ENCODE results near the gene FAM229A. TPM values are rescaled to one million over a fixed set of nuclear protein-coding genes. Genes with fewer than 3 reads are reported as not detected.

FAM229A gene
- total RNA-seq, 1 donor from 2014 or later: 11.7 TPM

DNA sequence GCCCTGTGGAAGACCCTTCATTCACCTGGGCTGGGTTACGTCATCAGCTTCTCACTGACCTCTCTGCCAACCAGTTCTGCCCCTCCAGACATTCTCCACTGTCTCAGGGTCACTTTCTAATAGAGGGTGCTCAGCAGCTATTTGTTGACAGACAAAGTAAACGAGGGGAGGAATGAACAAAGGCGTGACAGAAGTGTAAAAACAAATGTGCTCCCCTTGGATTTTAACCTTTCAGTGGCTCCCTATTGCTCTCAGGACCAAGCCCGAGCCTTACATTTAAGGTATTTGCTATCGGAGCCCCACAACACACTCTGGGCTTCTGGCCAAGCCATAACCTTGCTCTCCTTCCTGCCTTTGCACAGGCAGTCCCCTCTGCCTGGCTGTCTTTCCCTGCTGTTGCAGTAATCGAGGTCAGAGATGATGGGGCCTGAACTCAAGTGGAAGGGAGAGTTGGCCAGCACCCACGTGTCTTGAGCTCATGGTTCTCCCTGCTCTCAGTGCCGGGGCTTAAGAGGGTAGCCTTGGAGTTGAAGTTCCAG, 16.9 kb downstream of the FAM229A start:
- no peak overlapping the region for H3K27ac Mint-ChIP-seq
- intact Hi-C loops (cut with micrococcal nuclease): no loop called here
- H3K9me3 Mint-ChIP-seq: no peaks in the 10 kb centered on the region

GRCh38 chr1:32342704-32343103, 19.6 kb downstream of the FAM229A start:
- H3K4me3 Mint-ChIP-seq: no peak overlapping the region
- ChIA-PET POLR2A (interaction anchor here (1.6 kb wide), 1 partner anchor 17 kb away, joined by 7 read pairs; no protein-coding TSS in a partner anchor), CTCF (no interaction called here)
- no peaks in the 10 kb centered on the region for H3K9me3 Mint-ChIP-seq
- intact Hi-C loops (cut with micrococcal nuclease): no loop called here
- ATAC-seq (ENCODE audit: low read depth) (no peak), DNase-seq (no peak)
- TF ChIP-seq, protein P1, sequence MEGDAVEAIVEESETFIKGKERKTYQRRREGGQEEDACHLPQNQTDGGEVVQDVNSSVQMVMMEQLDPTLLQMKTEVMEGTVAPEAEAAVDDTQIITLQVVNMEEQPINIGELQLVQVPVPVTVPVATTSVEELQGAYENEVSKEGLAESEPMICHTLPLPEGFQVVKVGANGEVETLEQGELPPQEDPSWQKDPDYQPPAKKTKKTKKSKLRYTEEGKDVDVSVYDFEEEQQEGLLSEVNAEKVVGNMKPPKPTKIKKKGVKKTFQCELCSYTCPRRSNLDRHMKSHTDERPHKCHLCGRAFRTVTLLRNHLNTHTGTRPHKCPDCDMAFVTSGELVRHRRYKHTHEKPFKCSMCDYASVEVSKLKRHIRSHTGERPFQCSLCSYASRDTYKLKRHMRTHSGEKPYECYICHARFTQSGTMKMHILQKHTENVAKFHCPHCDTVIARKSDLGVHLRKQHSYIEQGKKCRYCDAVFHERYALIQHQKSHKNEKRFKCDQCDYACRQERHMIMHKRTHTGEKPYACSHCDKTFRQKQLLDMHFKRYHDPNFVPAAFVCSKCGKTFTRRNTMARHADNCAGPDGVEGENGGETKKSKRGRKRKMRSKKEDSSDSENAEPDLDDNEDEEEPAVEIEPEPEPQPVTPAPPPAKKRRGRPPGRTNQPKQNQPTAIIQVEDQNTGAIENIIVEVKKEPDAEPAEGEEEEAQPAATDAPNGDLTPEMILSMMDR (IDR thresholded peaks at IDR 0.05): no peak
- H3K36me3 Mint-ChIP-seq (ENCODE audit: low read depth): no peaks in the 10 kb centered on the region
- peaks cover 36% of the 10 kb centered on the region for H3K4me1 Mint-ChIP-seq
- no peak overlapping the region for H3K27ac Mint-ChIP-seq
- H3K27me3 Mint-ChIP-seq: no peaks in the 10 kb centered on the region

More for the DNA sequence above, 16.9 kb downstream of the FAM229A start:
- no peak overlapping the region for H3K4me3 Mint-ChIP-seq
- POLR2A ChIA-PET: interaction anchor here (2.0 kb wide), 1 partner anchor 9 kb away, joined by 12 read pairs; the partner anchor contains the start of gene MARCKSL1
- ATAC-seq (ENCODE audit: low read depth): no peak
- no peak for DNase-seq
- no peaks in the 10 kb centered on the region for H3K27me3 Mint-ChIP-seq
- H3K36me3 Mint-ChIP-seq (ENCODE audit: low read depth): no peaks in the 10 kb centered on the region
- TF ChIP-seq, protein P1 (IDR thresholded peaks at IDR 0.05): no peak
- H3K4me1 Mint-ChIP-seq: peaks cover 18% of the 10 kb centered on the region
- CTCF ChIA-PET: no interaction called here

DNA sequence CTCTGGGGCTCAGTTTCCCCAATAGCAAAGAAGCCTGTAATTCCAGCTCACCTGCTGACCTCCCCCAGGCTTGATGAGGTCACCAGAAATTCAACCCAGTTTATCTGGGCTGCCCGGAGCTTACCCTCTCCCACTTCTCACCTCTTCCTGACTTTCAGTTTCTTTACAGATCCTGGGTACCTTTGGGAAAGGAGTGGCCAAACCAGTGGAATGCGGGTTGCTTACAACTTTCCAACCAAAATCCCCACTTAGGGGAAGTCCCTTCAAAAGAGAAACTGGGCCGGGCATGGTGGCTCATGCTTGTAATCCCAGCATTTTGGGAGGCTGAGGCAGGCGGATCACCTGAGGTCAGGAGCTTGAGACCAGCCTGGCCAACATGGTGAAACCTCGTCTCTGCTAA, 20.3 kb downstream of the FAM229A start:
- no peaks in the 10 kb centered on the region for H3K27me3 Mint-ChIP-seq
- TF ChIP-seq, protein P1 (IDR thresholded peaks at IDR 0.05): no peak
- intact Hi-C loops (cut with micrococcal nuclease): no loop called here
- ATAC-seq (ENCODE audit: low read depth) (no peak), DNase-seq (no peak)
- ChIA-PET CTCF (interaction anchor here (0.7 to 1.6 kb wide), 2 partner anchors 53 to 92 kb away, joined by 3 to 4 read pairs; no protein-coding TSS in a partner anchor), POLR2A (interaction anchor here (1.0 to 1.6 kb wide), 3 partner anchors 9 to 18 kb away, joined by 3 to 7 read pairs (median 3); no protein-coding TSS in a partner anchor)
- H3K36me3 Mint-ChIP-seq (ENCODE audit: low read depth): no peaks in the 10 kb centered on the region
- no peaks in the 10 kb centered on the region for H3K9me3 Mint-ChIP-seq
- H3K4me3 Mint-ChIP-seq: no peak overlapping the region
- no peak overlapping the region for H3K27ac Mint-ChIP-seq
- H3K4me1 Mint-ChIP-seq: peaks cover 43% of the 10 kb centered on the region

GRCh38 chr1:32341186-32341757, 21.0 kb downstream of the FAM229A start:
- DNase-seq: no peak
- POLR2A ChIA-PET: interaction anchor here (0.6 to 1.6 kb wide), 4 partner anchors 9 to 219 kb away, joined by 3 to 7 read pairs (median 3); no protein-coding TSS in a partner anchor
- Mint-ChIP-seq H3K27me3 (no peaks in the 10 kb centered on the region), H3K4me3 (no peak overlapping the region), H3K4me1 (peaks cover 49% of the 10 kb centered on the region), H3K36me3 (ENCODE audit: low read depth) (no peaks in the 10 kb centered on the region), H3K27ac (no peak overlapping the region), H3K9me3 (no peaks in the 10 kb centered on the region)
- TF ChIP-seq, protein P1 (IDR thresholded peaks at IDR 0.05): no peak
- no peak for ATAC-seq (ENCODE audit: low read depth)
- intact Hi-C loops (cut with micrococcal nuclease): no loop called here
- CTCF ChIA-PET: interaction anchor here (1.6 kb wide), 1 partner anchor 91 kb away, joined by 4 read pairs; no protein-coding TSS in a partner anchor

- Mint-ChIP-seq H3K4me1 (peaks cover 52% of the 10 kb centered on the region), H3K27ac (peak overlapping the region; percentile 79), H3K27me3 (no peaks in the 10 kb centered on the region), H3K4me3 (peak overlapping the region; percentile 56), H3K36me3 (ENCODE audit: low read depth) (peaks cover 3% of the 10 kb centered on the region), H3K9me3 (no peaks in the 10 kb centered on the region)
- CTCF ChIA-PET: interaction anchor here (1.0 kb wide), 1 partner anchor 124 kb away, joined by 3 read pairs; no protein-coding TSS in a partner anchor
- no peak for DNase-seq
- ATAC-seq (ENCODE audit: low read depth): peak; percentile 50
- POLR2A ChIA-PET: interaction anchor here (5.8 kb wide), 1 partner anchor 19 kb away, joined by 151 read pairs; no protein-coding TSS in a partner anchor
- intact Hi-C loops (cut with micrococcal nuclease): loop anchor here (10.0 kb wide), 1 partner anchor 405 kb away; the partner anchor contains the start of gene PTP4A2
- TF ChIP-seq, protein P1 (IDR thresholded peaks at IDR 0.05): no peak
These were observed 22.8 kb downstream of the FAM229A start for GRCh38 chr1:32339363-32339978.

All from activated B cell treated with CpG ODN at 0.5 μM for 24 hours (primary cell).